ENCODE measurements around the gene GLI2. TPM values are rescaled to one million over a fixed set of nuclear protein-coding genes. Genes with fewer than 3 reads are reported as not detected.
A peak's percentile ranks its signal among the peaks of the same experiment; 100 is the strongest.

Gene GLI2
- total and polyA plus RNA-seq, 2 of the 4 experiments (the other 2 are of a cell fraction): 3.8 to 26.0 TPM

DNA sequence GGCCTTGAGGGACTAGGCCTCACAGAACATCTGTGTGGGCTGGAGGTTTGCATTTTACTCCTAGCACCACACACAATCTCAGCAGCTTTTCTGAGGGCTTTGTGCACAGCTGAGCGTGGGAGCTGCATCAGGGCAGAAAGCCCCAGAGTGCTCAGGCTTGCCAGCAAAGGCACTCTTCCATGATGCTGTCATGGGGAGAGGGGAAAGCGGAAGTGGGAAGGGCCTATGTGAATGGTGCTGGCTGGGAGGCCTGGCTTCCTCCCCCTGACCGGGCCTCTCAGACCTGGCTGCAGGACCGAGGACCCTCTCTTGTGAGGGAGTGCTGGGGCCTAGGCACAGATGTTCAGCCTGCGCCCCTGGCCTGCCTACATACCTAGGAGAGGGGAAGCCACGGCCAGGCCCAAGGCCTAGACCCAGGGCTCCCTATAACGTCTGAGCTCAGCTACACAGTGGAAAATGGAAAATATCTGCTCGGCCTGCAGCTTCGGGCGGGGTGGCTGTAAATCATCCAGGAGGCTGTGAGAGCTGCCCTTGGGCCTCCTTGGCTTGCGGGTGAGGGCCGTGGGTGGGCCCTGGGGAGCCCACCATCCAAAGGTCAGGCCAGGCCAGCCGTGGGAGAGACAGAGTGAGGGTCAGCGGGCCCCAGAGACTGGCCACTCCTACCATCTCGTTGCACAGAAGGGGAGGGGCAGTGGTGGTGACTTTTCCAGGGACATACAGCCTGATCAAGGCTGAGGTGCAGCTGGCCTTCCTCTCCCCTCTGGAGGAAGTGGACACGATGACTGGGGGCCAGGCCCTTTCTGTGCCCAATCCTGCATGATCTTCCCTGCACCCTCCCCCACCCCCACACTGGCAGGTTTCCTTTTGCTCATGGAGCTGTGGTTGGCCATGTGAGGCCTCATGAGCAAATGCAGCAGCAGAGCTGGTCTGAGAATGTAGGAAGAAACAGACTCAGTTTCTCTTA is 22.8 kb downstream of the GLI2 start:
- peaks cover 39% of the 10 kb centered on the region for H4K20me1 ChIP-seq (ENCODE audit: insufficient read depth, low read length)
- peaks cover 49% of the 10 kb centered on the region for H3K4me1 ChIP-seq (ENCODE audit: control insufficient read depth, insufficient read depth, low read length)
- dilution Hi-C loops (cut with HindIII; ENCODE audit: low sequenced_read_pairs, unreplicated experiment): no loop called here
- peak overlapping the region; percentile 95 for H3K4ac ChIP-seq (ENCODE audit: low read depth, low read length)
- peak; percentile 90 for ATAC-seq (ENCODE audit: low read depth)
- peak overlapping the region; percentile 89 for H3K14ac ChIP-seq (replicated peaks; ENCODE audit: low read depth, low read length)
- no peaks in the 10 kb centered on the region for H3K36me3 ChIP-seq (ENCODE audit: control insufficient read depth, insufficient read depth, low read length)
- H3K56ac ChIP-seq (ENCODE audit: extremely low read depth, insufficient read depth, low read length): peak overlapping the region; percentile 29
- peak overlapping the region; percentile 76 for H2AK5ac ChIP-seq (ENCODE audit: low read depth, low read length)
- TF ChIP-seq MAFK (IDR thresholded peaks at IDR 0.05; ENCODE audit: low read depth, low read length) (no peak), ELK1 (IDR thresholded peaks at IDR 0.05; ENCODE audit: borderline replicate concordance, low read depth, low read length) (no peak), BHLHE40 (IDR thresholded peaks at IDR 0.05; ENCODE audit: low read depth, low read length) (no peak), RAD21 (IDR thresholded peaks at IDR 0.05; ENCODE audit: low read length) (no peak), MAZ (IDR thresholded peaks at IDR 0.05; ENCODE audit: borderline replicate concordance, low read depth, low read length) (peak; percentile 31; the same call in 1 of the 2 replicates), SMC3 (IDR thresholded peaks at IDR 0.05; ENCODE audit: low read depth, low read length) (no peak), CHD1 (IDR thresholded peaks at IDR 0.05; ENCODE audit: low read depth, low read length) (no peak), POLR2A (IDR thresholded peaks at IDR 0.05; ENCODE audit: low read depth, low read length) (peak; percentile 53; the same call in 1 of the 2 replicates)
- TF ChIP-seq, protein P1, sequence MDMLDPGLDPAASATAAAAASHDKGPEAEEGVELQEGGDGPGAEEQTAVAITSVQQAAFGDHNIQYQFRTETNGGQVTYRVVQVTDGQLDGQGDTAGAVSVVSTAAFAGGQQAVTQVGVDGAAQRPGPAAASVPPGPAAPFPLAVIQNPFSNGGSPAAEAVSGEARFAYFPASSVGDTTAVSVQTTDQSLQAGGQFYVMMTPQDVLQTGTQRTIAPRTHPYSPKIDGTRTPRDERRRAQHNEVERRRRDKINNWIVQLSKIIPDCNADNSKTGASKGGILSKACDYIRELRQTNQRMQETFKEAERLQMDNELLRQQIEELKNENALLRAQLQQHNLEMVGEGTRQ (IDR thresholded peaks at IDR 0.05; ENCODE audit: low read depth, low read length): 0 out of 2 replicates have a peak, but pooled peaks have one; percentile 5
- peak overlapping the region; percentile 48 for H2AK9ac ChIP-seq (replicated peaks; ENCODE audit: low read depth, low read length, poor library complexity)
- no TSS peak for BruUV-seq (replicated peaks)
- no peaks in the 10 kb centered on the region for H3K9me3 ChIP-seq (ENCODE audit: control insufficient read depth, insufficient read depth, low read length)
- DNase-seq: peak; percentile 92
- in situ Hi-C loops (cut with MboI; ENCODE audit: low sequenced_read_pairs): no loop called here
- no peaks in the 10 kb centered on the region for H3K27me3 ChIP-seq (ENCODE audit: control insufficient read depth, insufficient read depth, low read length)
- intact Hi-C loops (cut with micrococcal nuclease): no loop called here
- peak overlapping the region; percentile 62; the same call in 2 of the 3 replicates for H2BK15ac ChIP-seq (ENCODE audit: low read depth, low read length)
- H3K4me2 ChIP-seq (ENCODE audit: low read depth, low read length): peak overlapping the region; percentile 58
- peak overlapping the region; percentile 89 for H2BK5ac ChIP-seq (ENCODE audit: low read depth, low read length, poor library complexity, severe bottlenecking)
- ChIA-PET POLR2A (ENCODE audit: unreplicated experiment) (interaction anchor here (0.6 kb wide), 2 partner anchors 16 to 207 kb away, joined by 3 to 20 read pairs; no protein-coding TSS in a partner anchor), CTCF (interaction anchor here (0.7 kb wide), 2 partner anchors 98 to 179 kb away, joined by 3 to 4 read pairs; no protein-coding TSS in a partner anchor)
- peak overlapping the region; percentile 88 for H2AFZ ChIP-seq (replicated peaks; ENCODE audit: low read length, poor library complexity)
- peaks cover 7 to 77% of the 10 kb centered on the region in 2 experiments; a peak in 3 of 4 replicates for H3K79me1 ChIP-seq (ENCODE audit: low read depth in 1 of 2, low read length in 2 of 2)
- H3K9me1 ChIP-seq (ENCODE audit: insufficient read depth, low read length): peaks cover 56% of the 10 kb centered on the region
- peak overlapping the region; percentile 61 to 86; a peak in 3 of 4 replicates for H4K8ac ChIP-seq (ENCODE audit: low read depth in 2 of 2, low read length in 2 of 2)
- peak overlapping the region; percentile 86 for H3K23ac ChIP-seq (ENCODE audit: low read depth, low read length)
- H4K5ac ChIP-seq (ENCODE audit: low read depth, low read length): peak overlapping the region; percentile 76
- peak overlapping the region; percentile 65 for H2BK20ac ChIP-seq (ENCODE audit: low read depth, low read length)
- H4K91ac ChIP-seq (ENCODE audit: insufficient read depth, low read depth, low read length): peak overlapping the region; percentile 83
- peak overlapping the region; percentile 88 for H3K27ac ChIP-seq (ENCODE audit: insufficient read depth, low read length)
- peak overlapping the region; percentile 76 for H2BK120ac ChIP-seq (ENCODE audit: low read depth, low read length)
- H3K9ac ChIP-seq (ENCODE audit: low read depth, low read length): peak overlapping the region; percentile 49
- H3K4me3 ChIP-seq (ENCODE audit: insufficient read depth, low read depth, low read length): no peak overlapping the region
- 20% methylated on average over 2 of the region's 16 CpGs; no CpG with 5 or more reads in 1 of the 2 experiments for WGBS, 2 experiments (ENCODE audit: extremely low coverage in 2 of 2, insufficient read length in 1 of 2)
- peak overlapping the region; percentile 70 for H3K18ac ChIP-seq (ENCODE audit: low read depth, low read length)

All from IMR-90 (cell line).